GM12874 (cell line): ENCODE results near the gene VDR.
A peak's percentile ranks its signal among the peaks of the same experiment; 100 is the strongest.

Source experiments
- TF ChIP-seq, protein P1 (sequence below): IDR thresholded peaks from 2 replicates; pipeline ENCODE4 v1.5.1; 2011; ENCODE audit warnings: low read depth, mild to moderate bottlenecking, control low read depth, low read length, moderate library complexity; ENCODE audit not compliant: insufficient read depth

VDR gene

DNA sequence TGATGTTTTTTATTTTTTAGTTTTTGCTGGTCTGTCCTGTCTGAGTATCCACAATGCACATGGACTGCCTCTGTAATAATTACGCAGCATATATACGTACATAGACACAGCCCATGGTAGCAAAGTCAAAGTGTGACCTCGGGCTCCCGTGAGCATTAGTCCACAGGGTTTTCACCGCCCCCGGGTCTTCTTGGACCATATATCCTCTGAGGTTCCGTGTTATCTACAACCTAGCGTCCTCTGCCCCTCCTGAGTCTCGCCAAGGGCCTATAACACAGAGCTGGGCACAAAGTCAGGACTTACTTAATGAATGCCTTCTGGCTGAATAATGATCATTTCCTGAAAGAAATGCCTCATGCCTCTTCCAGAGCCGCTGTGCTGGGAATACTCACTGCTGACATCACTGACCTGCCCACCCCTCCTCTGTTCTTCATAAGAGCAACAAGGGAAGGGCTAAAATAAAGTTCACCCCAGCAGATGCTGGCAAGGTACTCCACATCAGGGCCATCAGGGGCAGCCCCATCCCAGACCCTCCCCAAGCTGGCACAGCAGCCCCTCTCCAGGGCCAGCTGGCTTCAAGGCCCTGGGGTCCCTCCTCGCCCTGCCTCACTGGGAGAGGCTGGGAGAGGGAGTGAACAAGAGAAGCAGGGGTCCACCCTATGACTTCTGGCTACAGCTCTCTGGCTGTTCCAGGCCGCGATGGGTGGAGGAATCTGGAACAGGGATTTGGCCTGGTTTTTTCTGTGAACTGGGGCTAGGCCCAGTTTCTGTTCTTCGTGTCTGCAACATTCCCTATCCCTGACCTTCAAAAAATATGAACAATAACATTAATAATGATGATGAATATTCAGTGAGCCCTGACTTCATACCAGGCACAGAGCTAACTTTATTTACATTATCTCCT lies 93.0 kb downstream of the VDR start:
- TF ChIP-seq, protein P1, sequence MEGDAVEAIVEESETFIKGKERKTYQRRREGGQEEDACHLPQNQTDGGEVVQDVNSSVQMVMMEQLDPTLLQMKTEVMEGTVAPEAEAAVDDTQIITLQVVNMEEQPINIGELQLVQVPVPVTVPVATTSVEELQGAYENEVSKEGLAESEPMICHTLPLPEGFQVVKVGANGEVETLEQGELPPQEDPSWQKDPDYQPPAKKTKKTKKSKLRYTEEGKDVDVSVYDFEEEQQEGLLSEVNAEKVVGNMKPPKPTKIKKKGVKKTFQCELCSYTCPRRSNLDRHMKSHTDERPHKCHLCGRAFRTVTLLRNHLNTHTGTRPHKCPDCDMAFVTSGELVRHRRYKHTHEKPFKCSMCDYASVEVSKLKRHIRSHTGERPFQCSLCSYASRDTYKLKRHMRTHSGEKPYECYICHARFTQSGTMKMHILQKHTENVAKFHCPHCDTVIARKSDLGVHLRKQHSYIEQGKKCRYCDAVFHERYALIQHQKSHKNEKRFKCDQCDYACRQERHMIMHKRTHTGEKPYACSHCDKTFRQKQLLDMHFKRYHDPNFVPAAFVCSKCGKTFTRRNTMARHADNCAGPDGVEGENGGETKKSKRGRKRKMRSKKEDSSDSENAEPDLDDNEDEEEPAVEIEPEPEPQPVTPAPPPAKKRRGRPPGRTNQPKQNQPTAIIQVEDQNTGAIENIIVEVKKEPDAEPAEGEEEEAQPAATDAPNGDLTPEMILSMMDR, result no peak

DNA sequence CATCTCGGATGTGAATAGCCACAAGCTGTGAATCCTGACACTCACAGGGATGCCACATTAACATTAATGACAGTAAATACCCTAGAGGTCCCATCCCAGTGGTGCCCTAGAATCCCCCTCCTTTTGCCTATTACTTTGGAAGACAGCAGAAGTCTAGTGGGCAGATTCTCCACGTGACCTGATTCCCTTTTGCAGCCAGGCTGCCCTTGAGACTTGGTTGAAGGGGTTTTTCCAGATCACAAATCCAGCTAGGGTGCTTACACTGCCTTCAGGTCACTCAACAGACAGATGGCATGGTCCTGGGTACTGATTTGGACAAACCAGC lies 93.8 kb downstream of the VDR start:
- TF ChIP-seq, protein P1, result no peak

DNA sequence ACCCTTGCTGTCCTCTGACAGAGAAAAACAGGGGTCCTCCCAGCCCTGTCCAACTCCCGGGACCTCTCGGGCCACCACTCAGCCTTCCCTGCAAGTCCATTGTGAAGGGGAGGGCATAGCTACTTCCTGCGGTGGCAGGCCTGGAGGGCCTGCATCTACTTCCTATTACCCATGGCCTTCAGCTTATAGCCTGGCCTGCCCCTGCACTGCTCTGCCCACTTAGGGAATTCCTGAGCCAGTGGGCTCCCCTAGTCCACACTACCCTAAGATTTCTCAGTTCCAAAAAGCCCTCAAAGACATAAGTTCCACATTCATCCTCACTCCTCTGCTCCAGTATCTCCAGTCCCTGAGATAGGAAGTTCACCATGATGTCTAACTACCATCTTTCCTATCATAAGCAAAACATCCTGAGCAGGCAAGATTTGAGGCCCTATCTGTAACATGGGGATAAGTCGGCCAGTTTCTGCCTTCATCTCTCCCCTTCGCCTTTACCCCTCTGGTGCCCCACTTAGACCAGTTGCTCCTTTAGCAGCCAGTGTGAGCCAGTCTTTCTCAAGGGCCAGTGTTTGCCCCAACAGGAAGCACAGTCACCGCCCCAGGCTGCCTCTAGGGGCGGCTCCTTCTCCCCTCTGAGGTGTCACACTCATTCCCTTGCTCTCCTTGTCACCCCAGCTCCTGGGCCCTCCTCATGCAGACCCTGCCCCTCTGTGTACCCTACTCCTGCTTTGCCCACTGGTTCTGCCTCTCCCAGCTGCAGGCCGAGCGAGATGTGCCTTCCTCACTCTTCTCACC lies 96.0 kb downstream of the VDR start:
- TF ChIP-seq, protein P1, result peak; percentile 38; the same call in 1 of the 2 replicates

DNA sequence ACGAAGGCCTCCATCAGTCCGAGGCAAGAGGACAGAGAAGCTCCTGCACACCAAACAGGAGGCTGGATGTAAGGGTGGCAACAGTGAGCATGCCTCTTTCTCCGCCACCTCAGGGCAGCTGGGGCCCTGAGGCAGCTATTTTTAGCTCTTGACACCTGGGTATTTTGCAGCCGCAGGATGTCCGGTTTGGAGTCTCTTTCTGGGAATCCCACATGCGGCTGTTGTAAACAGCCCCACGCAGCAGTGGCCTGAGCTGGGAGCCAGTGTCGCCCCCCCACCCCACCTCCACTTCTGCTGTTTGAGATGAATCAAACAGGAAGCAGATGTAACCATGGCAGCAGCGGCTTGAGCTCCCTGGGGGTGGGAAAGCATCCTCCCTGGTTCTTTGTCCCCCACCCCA lies 96.7 kb downstream of the VDR start:
- TF ChIP-seq, protein P1, result no peak

DNA sequence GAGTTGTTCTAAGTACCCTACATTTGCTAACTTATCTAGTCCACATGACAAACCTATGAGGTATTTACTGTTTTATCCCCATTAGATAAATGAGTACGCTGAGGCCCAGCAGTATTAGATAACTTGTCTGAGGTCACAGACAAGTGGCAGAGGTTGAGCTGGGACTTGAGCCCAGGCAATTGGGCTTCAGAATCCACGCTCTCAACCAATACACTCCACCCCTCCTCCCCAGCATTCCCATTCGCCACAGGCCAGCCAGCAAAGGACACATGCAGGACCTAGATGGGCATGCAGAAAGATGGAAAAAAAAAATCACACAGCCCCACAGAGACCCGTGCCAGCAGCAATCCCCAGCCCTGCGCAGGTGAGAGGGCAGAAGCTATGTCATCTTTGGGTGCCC lies 97.5 kb downstream of the VDR start:
- TF ChIP-seq, protein P1, result no peak

DNA sequence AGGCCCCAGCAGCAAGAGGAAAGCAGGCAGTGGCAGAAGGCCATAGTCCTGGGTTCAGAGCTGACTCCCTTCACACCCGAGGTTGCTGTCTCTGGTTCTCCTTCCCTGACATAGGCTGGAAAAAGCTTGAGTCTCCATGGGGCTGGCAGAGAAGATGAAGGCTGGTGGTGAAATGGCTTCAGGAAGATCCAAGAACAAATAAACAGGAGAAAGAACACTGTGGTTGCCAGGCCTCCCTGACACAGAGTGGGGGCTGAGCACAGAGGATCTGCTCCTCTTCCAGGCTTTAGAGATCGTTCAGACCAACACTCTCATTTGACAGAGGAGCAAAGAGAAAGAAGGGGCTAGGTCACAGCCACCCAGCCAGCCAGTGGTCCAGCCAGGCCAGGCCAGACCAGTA lies 99.4 kb downstream of the VDR start:
- TF ChIP-seq, protein P1, result no peak

DNA sequence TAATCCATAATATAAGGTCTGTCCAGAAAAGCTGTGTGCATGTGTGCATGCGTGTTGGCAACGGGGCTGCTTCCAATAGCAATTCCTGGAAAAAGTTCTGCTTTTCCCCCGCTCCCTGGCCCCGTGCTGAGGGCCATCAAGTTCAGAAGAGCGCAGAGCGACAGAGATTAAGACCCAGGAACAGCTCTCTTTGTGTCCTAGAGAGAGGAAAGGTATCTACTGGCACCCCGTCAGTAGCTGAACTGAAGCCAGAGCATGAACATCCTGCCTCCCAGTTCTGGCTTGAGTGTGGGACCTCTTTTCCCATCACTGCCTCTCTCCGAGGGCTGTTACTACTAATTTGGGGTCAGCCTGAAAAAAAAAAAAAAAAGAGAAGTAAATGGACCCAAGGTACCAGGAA lies 100.6 kb downstream of the VDR start:
- TF ChIP-seq, protein P1, result no peak
